GM15510 (cell line): Measurements from ENCODE around the gene CUEDC2.
A peak's percentile ranks its signal among the peaks of the same experiment; 100 is the strongest.

Experiments used
- POLR2A ChIP-seq: IDR thresholded peaks from 3 replicates; pipeline ENCODE4 v1.6.1; 2011; ENCODE audit warnings: borderline replicate concordance; ENCODE audit not compliant: insufficient read length; ENCODE audit errors: extremely low read depth

The CUEDC2 gene, protein sequence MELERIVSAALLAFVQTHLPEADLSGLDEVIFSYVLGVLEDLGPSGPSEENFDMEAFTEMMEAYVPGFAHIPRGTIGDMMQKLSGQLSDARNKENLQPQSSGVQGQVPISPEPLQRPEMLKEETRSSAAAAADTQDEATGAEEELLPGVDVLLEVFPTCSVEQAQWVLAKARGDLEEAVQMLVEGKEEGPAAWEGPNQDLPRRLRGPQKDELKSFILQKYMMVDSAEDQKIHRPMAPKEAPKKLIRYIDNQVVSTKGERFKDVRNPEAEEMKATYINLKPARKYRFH

DNA sequence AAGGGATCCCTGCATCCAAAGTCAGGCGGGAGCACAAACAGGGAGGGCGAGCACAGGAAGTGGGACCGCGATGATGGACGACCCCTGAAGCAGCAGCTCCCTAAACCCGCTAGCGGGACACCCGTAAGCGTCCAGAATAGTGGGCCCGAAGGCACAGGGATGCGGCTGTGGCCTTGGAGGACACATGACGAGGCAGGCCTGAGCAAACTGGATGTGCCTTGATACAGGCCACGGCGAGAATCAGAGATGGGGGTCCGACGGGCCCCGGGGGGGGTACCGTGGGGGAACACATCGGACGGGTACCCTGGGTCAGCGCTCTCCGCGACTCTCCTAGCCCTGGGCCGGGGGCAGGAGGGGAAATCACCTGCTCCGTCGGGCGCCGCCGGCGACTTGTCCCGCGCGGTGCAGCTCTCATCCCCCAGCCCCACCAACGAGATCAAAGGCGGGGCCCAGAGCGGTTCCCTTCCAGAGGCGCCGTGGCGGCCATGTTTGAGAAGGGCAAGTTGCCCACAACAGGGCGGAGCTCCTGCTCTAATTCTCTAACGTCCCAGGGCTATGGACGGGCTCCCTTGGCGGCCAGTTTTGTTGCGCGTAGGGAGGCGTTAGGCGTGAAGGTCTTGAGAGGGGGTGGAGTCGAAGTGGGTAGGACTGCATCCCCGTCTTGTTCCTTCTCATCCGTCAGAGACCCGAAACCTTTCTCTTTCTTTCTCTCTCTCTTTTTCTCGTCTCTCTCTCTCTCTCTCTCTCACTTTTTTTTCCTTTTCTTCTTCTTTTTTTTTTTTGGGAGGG, at the start of gene CUEDC2:
Gene CUEDC2 (minus strand): TSS at position 413 of the 789 bp plus-strand sequence. CDS start 7,386 bp downstream, outside the sequence.
- TF ChIP-seq POLR2A, result peak; percentile 83

DNA sequence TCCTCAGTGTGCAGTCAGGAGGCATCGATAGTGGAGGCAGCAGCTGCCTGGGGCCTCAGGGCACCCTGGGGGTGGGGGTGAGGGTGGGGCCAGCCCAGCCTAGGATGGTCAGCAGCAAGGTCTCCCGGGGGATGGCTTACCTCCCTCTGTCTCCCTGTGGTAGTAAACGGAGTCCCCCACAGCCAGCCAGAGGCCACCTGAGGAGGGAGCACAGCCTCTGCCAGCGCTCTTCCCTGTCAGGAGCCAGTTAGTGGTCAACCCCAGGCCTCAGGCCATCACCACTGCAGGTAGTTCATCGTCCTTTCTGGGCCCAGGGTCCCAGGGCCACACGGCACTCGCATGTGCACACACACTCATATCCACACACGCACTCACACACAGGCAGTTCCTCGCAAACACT, 48.0 kb upstream of the CUEDC2 start:
- TF ChIP-seq POLR2A, result no peak

DNA sequence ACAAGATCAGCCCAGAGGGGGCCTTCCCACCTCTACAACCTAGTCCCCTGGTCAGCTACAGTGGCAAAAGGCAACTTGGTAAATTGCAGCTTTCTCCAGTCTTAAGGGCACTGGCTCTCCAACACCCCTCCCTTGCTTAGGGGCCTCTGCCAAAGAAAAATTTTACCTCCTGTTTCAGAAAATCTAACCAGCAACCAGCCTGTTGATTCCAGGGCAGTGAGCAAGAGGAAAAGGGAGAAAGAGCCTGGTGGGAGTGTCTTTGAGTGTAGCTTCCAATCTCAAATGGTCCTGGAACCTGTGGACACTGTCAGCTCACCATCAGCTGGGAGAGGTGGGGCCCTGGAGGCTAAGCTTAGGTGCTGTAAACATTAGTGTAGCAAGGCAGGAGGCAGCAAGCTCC, 47.3 kb upstream of the CUEDC2 start:
- TF ChIP-seq POLR2A, result no peak

DNA sequence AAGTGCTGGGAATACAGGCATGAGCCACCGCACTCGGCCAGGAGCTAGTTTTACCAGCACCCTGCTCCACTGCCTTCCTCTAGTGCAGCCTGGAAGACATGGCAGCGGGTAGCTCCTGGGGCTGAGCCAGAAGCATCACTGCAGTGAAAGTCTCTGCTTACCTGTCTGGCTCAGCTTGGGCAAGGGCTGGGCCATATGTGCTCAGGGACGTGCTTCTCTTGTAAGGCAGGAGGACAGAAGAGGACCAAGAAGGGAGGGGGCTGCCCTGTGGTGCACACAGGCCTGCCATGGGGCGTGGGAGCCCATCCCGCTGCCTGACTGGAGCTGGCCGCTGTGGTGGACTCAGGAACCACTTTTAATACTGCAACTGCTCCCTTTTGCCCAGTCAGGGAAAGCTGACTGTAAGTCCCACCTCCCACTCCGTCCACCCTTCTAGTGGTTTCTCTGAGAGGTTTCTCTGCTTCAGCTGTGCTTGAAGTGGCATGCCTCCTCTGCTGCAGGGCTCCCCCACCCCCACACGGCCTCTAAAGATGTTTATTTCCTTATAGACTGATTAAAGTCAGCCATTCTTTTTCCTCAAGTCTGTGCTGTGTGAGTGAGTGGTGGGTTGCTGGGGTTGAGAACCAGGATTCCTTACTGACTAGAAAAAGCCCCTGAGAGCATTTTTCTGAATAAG, 44.2 kb upstream of the CUEDC2 start:
- no peak for TF ChIP-seq POLR2A

DNA sequence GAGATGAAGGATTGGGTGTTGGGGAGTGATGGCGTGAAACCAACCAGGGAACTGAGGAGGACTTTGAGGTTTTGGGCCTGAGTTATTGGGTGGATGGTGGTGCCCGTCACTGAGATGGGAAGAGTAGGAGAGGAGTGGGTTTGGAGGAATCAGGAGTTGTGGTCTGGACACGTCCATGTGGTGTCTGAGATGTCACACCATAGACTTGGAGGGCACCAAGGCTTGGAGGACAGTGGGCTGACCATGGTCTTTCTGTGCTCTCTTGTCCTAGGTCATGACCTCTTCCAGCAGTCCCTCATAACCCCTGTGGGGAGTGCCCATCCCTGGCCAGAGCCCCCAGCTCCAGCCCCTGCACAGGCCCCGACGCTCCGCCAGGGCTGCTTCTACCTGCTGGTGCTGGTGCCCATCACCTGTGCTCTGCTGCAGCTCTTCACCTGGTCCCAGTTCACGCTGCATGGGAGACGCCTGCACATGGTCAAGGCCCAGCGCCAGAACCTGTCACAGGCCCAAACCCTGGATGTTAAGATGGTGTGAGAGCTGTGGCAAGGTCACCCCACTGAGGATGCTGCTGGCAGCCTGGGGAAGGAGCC, 43.2 kb upstream of the CUEDC2 start:
- TF ChIP-seq POLR2A, result no peak

DNA sequence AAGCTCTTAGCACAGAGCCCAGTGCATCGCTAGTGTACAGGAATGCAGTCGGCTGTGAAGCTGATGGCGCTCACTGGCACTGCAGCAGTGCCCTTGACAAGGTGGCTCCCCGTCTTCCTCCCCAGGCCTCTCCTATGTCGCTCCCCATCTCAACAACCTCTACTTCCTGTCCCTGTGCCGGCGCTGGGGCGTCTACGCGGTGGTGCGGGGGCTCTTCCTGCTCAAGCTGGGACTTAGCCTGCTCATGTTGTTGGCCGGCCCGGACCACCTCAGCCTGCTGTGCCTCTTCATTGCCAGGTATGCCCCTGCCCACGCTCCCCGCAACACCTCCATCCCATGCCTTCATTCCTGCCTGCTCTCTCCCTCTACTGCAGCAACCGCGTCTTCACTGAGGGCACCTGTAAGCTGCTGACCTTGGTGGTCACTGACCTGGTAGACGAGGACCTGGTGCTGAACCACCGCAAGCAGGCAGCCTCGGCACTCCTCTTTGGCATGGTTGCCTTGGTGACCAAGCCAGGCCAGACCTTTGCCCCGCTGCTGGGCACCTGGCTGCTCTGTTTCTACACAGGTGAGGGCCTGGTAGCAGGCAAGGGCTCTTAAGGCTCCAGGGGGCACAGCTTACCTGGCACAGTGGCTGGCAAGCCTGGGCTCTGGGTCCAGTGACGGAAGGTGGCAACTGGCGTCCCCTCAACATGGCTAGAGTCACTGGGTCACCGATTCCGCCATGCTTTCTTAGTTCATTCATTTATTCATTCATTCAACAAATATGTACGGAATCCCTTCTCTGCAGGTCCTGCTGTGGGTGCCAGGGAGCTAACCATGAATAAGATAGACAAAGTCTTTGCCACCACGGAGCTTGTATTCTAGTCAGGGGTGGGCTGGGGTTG, 41.3 kb upstream of the CUEDC2 start:
- TF ChIP-seq POLR2A, result no peak

DNA sequence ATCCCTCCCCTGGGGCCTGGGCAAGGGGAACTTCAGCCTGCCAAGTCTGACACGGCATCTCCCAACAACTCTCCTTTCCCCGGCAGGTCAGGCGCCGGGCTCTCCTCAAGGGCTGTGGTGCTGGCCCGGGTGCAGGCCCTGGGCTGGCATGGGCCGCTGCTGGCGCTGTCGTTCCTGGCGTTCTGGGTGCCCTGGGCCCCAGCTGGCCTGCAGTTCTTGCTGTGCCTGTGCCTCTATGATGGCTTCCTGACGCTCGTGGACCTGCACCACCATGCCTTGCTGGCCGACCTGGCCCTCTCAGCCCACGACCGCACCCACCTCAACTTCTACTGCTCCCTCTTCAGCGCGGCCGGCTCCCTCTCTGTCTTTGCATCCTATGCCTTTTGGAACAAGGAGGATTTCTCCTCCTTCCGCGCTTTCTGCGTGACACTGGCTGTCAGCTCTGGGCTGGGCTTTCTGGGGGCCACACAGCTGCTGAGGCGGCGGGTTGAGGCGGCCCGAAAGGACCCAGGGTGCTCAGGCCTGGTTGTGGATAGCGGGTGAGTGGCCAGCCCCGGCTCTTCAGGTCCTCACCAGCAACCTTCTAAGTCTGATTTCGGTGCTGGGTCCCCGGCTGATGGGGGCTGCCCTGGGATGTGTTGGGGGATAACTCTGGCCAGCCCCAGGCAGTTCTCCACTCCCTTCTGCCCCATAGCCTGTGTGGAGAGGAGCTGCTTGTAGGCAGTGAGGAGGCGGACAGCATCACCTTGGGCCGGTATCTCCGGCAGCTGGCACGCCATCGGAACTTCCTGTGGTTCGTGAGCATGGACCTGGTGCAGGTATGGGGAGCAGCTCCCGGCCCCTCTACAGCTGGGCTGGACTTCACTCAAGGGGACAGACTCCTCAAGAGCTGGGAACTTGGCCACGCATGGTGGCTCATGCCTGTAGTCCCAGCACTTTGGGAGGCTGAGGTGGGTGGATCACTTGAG, 38.5 kb upstream of the CUEDC2 start:
- no peak for TF ChIP-seq POLR2A

DNA sequence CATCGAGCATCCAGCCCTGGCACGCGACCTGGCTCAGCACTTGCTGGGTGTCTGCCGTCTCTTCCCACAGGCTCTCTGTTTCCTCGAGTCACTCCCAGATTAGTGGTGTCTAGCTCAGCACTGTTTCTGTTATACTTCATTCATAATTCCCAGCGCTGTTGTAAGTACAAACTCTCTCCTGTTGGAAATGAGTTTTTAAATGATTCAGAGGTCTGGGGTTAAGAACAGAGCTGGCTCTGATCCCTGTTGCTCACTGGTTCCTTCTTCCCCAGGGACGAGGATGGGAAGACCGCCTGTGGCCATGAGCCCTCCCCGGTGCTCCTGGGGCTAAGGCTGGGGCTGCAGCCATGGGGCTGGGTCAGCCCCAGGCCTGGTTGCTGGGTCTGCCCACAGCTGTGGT, 36.3 kb upstream of the CUEDC2 start:
- no peak for TF ChIP-seq POLR2A

DNA sequence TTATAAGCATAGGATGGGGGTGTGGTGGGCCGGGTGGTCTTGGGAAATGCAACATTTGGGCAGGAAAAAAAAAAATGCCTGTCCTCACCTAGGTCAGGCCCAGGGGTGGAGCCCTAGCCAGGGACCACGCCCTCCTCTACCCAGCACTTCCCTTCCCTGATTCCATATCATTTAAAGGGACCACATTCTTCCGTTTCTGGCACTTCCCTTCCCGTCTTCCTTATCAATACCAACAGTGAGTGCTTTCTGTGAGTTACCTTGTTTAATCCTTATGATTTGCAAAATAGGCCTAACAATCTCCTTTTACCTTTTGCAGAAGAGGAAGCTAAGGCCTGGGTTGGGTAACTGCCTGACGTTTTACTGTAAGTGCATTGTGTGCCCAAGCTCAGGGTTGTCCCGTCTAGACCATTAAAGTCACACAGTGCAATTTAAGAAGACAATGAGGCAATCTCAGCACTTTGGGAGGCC, 35.6 kb upstream of the CUEDC2 start:
- no peak for TF ChIP-seq POLR2A

DNA sequence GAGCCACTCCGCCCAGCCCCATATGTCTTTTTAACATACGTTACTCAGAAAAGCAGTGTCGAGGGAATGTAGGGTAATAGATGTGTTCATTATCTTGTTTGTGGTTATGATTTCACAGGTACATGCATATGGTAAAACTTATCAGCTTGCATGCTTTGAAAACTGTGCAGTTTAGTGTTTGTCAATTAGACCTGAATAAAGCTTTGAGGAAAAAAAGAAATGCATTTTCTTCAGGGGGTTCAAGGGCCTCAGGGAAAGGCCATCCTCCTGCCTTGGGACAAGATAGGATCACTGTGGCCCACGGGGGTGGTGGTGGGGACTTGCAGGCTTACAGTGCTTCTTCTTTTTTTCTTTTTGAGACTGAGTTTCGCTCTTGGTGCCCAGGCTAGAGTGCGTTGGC, 34.9 kb upstream of the CUEDC2 start:
- TF ChIP-seq POLR2A, result no peak

DNA sequence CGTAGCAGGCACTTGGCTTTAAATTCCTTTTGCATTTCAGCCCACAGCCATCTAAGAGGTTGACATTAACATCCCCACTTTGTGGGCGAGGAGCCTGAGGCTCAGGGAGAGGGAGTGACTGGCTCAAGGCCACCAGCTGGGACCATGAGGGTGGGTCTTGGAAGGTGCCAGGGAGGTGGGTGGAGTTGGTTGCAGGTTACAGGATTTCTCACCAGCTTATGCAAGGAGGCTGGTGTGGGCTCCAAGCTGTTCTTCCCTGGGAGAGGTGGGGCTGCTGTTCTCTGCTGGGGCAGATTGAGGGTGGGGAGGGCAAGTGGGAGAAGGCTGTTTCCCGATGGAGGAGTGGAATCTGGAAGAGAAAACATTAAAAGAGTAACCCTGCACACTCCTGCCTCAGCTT, 33.1 kb upstream of the CUEDC2 start:
- no peak for TF ChIP-seq POLR2A

DNA sequence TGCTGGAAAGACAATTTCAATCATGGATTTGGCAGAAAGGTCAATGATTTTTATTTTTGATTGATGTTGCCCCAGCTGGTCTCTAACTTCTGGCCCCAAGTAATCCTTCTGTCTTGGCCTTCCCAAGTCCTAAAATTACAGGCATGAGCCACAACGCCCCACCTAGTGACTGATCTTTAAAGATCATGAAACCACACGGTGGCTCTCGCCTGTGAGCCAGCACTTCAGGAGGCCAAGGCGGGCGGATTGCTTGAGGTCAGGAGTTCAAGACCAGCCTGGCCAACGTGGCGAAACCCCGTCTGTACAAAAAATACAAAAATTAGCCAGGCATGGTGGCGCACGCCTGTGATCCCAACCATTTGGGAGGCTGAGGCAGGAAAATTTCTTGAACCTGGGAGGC, 31.6 kb upstream of the CUEDC2 start:
- TF ChIP-seq POLR2A, result no peak

DNA sequence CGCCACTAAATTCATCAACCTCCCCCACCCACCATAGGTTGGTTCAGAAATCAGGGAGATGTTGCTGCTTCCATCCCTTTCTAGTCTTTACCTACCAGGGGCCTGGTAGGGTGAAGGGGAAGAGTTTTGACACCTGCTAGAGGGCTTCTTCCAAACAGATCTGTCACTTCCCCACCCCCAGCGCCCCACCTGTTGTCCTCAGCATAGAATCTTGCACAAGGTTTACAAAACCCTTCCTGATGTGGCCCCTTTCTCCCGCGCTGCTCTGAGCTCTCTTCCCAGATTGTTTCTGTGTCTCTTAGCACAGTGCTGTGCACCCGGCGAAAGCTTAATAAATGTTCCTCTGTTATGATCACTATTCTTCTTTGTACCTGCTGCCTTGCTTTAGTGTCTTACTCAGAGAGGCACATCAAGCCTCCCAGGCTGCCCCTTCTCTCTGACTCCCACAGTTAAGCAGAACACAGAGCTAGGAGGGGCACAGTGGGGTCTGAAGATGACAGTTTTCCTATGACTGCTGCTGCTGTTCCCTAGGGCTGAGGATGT, 30.2 kb upstream of the CUEDC2 start:
- no peak for TF ChIP-seq POLR2A
